Muscle of leg (tissue), 11 donors: ENCODE results near the gene SLC10A3. TPM values are rescaled to one million over a fixed set of nuclear protein-coding genes. Genes with fewer than 3 reads are reported as not detected.
"Not testable (repeated sequence)": the region's sequence is repeated elsewhere in the genome, so short reads cannot be mapped to it uniquely, and the experiment has no call there.

Source experiments
- DNase-seq: peaks from one replicate; pipeline ENCODE4 v3.0.0; 2013
- H3K27ac ChIP-seq: one replicate; pipeline ENCODE4 v1.5.1; 2013; ENCODE audit warnings: mild to moderate bottlenecking, low read length, control low read depth
- H3K27me3 ChIP-seq: one replicate; pipeline ENCODE4 v1.6.1; 2013; ENCODE audit warnings: low read length; ENCODE audit not compliant: control insufficient read depth, insufficient read depth
- H3K36me3 ChIP-seq: one replicate; pipeline ENCODE4 v1.6.1; 2013; ENCODE audit warnings: low read length; ENCODE audit not compliant: control insufficient read depth, insufficient read depth
- H3K4me1 ChIP-seq: one replicate; pipeline ENCODE4 v1.6.1; 2013; ENCODE audit warnings: low read length; ENCODE audit not compliant: control insufficient read depth, insufficient read depth
- H3K4me3 ChIP-seq: one replicate; pipeline ENCODE4 v1.5.1; 2013; ENCODE audit warnings: low read length, control low read depth
- H3K9me3 ChIP-seq: replicated peaks from 2 replicates; pipeline ENCODE4 v1.6.1; 2013; ENCODE audit warnings: low read depth, low read length; ENCODE audit not compliant: control insufficient read depth
- WGBS: methylation state at CpG from one replicate; pipeline ENCODE4 v1.1.5; 2013; ENCODE audit warnings: missing lambda C conversion rate; ENCODE audit not compliant: insufficient coverage; 5-methylcytosine and 5-hydroxymethylcytosine counted together
- polyA plus RNA-seq, 8 donors: library from polyadenylated mRNA; unstranded; fragments of 120-200 nt; gene quantifications; one replicate each; pipeline versions ENCODE4 v1.2.1 to v1.2.3, GENCODE V29; 2013; ENCODE audit warnings: inconsistent platforms in 1 of 8, low replicate concordance in 1 of 8; ENCODE audit not compliant: insufficient read length in 8 of 8, insufficient read depth in 1 of 8
- total RNA-seq: library from RNA; stranded (reverse); fragments of 120-200 nt; gene quantifications from one replicate; pipeline ENCODE4 v1.2.4, GENCODE V29; 2013

Gene SLC10A3
- total and polyA plus RNA-seq, 9 donors = 7.8 to 17.9 (median 13.0) TPM

DNA sequence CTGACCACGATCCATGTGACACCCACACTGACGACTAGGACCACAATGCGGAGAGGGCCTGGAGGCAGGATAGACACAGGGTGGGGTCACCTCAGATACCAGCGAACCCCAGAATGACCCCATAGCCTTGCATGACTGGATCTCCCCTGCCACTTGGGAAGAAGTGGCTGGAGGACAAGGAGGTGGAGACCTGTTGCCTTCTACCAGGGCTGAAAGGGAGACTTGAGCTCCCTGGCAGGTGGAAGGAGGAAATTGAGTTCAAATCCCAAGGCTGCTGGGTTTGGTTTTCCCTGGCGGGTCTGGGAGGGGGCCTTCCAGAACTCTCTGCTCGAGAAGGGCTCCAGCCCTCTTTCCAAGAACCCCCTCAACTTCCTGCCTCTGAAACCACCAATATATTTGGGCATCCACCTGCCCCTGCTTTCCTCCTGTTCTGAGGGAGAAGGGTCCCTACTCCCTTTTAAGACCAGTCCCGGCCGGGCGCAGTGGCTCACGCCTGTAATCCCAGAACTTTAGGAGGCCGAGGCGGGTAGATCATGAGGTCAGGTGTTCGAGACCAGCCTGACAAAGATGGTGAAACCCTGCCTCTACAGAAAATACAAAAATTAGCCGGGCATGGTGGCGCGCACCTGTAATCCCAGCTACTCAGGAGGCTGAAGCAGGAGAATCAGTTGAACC lies 22.6 kb upstream of the SLC10A3 start:
- no peak overlapping the region for H3K4me3 ChIP-seq
- peaks cover 6% of the 10 kb centered on the region for H3K36me3 ChIP-seq
- no peaks in the 10 kb centered on the region for H3K9me3 ChIP-seq
- 93% methylated on average over 9 of the region's 16 CpGs for WGBS
- H3K27ac ChIP-seq = no peak overlapping the region
- peaks cover 22% of the 10 kb centered on the region for H3K4me1 ChIP-seq
- no peaks in the 10 kb centered on the region for H3K27me3 ChIP-seq
- DNase-seq = no peak

DNA sequence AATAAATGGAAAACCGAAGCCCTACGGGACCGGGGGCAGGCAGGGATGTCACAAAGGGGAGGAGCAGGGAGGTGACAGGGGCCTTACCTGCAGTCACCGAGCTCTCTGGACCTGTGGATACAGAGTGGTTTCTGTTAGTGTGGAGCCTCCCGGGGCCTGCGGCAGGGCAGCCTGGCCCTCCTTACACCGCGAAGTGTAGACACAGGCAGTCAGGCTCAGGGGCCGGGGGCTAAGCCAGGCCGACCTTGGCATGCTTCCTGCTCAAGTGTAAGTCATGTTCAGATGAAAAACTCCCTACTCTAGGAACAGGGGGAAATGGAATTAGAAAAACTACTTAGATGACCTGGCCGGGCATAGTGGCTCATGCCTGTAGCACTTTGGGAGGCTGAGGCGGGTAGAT lies 21.3 kb upstream of the SLC10A3 start:
- Histone ChIP-seq H3K27me3 (no peaks in the 10 kb centered on the region), H3K36me3 (peaks cover 18% of the 10 kb centered on the region), H3K9me3 (no peaks in the 10 kb centered on the region), H3K4me1 (peaks cover 10% of the 10 kb centered on the region), H3K4me3 (no peak overlapping the region), H3K27ac (no peak overlapping the region)
- DNase-seq = no peak
- WGBS = 63% methylated on average over 3 of the region's 12 CpGs

GRCh38 chrX:154509455-154509854 lies 19.0 kb upstream of the SLC10A3 start:
- no peak overlapping the region for H3K27ac ChIP-seq
- H3K4me3 ChIP-seq = no peak overlapping the region
- H3K9me3 ChIP-seq = no peaks in the 10 kb centered on the region
- H3K4me1 ChIP-seq = no peaks in the 10 kb centered on the region
- no peak for DNase-seq
- WGBS = no CpG with 5 or more reads among the region's 5 CpGs
- peaks cover 30% of the 10 kb centered on the region for H3K36me3 ChIP-seq
- no peaks in the 10 kb centered on the region for H3K27me3 ChIP-seq

GRCh38 chrX:154508384-154508745 lies 17.9 kb upstream of the SLC10A3 start:
- Histone ChIP-seq H3K27me3 (no peaks in the 10 kb centered on the region), H3K4me3 (no peak overlapping the region), H3K27ac (no peak overlapping the region), H3K4me1 (no peaks in the 10 kb centered on the region), H3K9me3 (no peaks in the 10 kb centered on the region), H3K36me3 (peaks cover 30% of the 10 kb centered on the region)
- no peak for DNase-seq
- 91% methylated on average over 9 of the region's 13 CpGs for WGBS

DNA sequence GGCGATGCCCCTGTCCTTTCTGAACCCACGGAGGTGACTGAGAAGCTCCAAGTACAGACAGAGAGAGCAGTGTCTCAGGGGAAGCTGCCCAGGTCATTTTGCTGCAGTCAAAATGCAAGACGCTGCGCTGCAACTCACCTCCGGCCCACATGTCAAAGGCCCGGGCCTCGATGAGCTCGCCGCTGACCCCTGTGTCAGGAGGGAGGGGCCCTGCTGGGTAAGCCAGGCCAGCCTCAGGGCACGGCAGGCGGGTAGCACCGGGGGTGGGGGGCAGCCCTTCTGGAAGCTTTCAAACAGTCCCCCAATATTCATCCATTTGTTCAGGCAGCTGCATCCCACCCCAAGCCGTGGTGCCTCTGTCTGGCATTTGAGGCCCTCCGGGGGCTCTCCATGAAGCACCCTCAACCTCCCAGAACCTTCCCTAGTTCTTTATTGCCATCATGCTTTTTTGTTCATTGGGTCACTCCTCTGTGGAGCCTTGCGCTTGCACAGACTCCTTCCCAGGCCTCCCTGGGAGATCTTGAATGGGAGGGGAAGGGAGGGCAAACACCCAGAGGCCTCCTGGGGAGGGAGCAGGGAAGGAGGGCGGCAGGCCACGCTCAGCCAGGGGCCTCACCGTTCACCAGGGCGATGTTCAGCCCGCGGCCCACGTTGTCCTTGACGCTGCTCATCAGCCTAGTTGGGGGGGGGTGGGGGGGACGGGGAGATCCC lies 17.4 kb upstream of the SLC10A3 start:
- Histone ChIP-seq H3K27ac (no peak overlapping the region), H3K36me3 (peaks cover 30% of the 10 kb centered on the region), H3K9me3 (no peaks in the 10 kb centered on the region), H3K27me3 (no peaks in the 10 kb centered on the region), H3K4me1 (no peaks in the 10 kb centered on the region), H3K4me3 (no peak overlapping the region)
- 75% methylated on average over 12 of the region's 24 CpGs for WGBS
- no peak for DNase-seq

- no peak for DNase-seq
- H3K4me1 ChIP-seq = no peaks in the 10 kb centered on the region
- H3K27ac ChIP-seq = no peak overlapping the region
- WGBS = 91% methylated on average over 27 of the region's 37 CpGs
- H3K4me3 ChIP-seq = no peak overlapping the region
- no peaks in the 10 kb centered on the region for H3K27me3 ChIP-seq
- H3K9me3 ChIP-seq = no peaks in the 10 kb centered on the region
- peaks cover 30% of the 10 kb centered on the region for H3K36me3 ChIP-seq
Measured at GRCh38 chrX:154506483-154507332, 16.3 kb upstream of the SLC10A3 start.

- Histone ChIP-seq H3K27me3 (no peaks in the 10 kb centered on the region), H3K4me1 (no peaks in the 10 kb centered on the region), H3K27ac (no peak overlapping the region), H3K36me3 (peaks cover 24% of the 10 kb centered on the region), H3K9me3 (no peaks in the 10 kb centered on the region), H3K4me3 (no peak overlapping the region)
- WGBS = 65% methylated on average over 8 of the region's 12 CpGs
- no peak for DNase-seq
Measured at GRCh38 chrX:154505734-154506133, 15.3 kb upstream of the SLC10A3 start.

- no peaks in the 10 kb centered on the region for H3K4me1 ChIP-seq
- no peak overlapping the region for H3K4me3 ChIP-seq
- H3K27ac ChIP-seq = no peak overlapping the region
- DNase-seq = no peak
- peaks cover 24% of the 10 kb centered on the region for H3K36me3 ChIP-seq
- no peaks in the 10 kb centered on the region for H3K9me3 ChIP-seq
- H3K27me3 ChIP-seq = no peaks in the 10 kb centered on the region
- 83% methylated on average over 1 of the region's 3 CpGs for WGBS
Measured at GRCh38 chrX:154502989-154503388, 12.6 kb upstream of the SLC10A3 start.

- Histone ChIP-seq H3K4me3 (no peak overlapping the region), H3K4me1 (no peaks in the 10 kb centered on the region), H3K27me3 (no peaks in the 10 kb centered on the region), H3K27ac (no peak overlapping the region), H3K36me3 (peaks cover 16% of the 10 kb centered on the region), H3K9me3 (no peaks in the 10 kb centered on the region)
- DNase-seq = no peak
- WGBS = 93% methylated on average over 5 of the region's 8 CpGs
Measured at GRCh38 chrX:154502098-154502497, 11.7 kb upstream of the SLC10A3 start.

DNA sequence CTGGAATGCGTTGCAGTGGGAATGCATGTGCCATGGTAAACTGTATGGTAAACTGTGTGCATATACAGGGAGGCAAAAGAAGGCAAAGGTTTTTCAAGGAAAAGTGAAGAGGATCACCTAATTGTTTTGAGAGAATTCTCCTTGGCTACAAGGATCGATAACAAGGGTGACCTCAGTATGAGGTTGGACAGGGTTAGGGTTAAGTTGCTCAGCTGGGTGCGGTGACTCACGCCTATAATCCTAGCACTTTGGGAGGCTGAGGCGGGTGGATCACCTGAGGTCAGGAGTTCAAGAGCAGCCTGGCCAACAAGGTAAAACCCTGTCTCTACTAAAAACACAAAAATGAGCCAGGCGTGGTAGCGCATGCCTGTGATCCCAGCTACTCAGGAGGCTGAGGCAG lies 11.0 kb upstream of the SLC10A3 start:
- not testable (repeated sequence) for H3K4me1 ChIP-seq, H3K36me3 ChIP-seq, H3K27ac ChIP-seq, H3K4me3 ChIP-seq, H3K27me3 ChIP-seq, H3K9me3 ChIP-seq, DNase-seq
- 93% methylated on average over 7 of the region's 7 CpGs for WGBS
